ENCODE measurements around the gene GUCY1A2.

GUCY1A2 gene

GRCh38 chr11:106644824-106645223, 373.5 kb downstream of the GUCY1A2 start:
- no peak for DNase-seq (ENCODE audit: low spot score)

DNA sequence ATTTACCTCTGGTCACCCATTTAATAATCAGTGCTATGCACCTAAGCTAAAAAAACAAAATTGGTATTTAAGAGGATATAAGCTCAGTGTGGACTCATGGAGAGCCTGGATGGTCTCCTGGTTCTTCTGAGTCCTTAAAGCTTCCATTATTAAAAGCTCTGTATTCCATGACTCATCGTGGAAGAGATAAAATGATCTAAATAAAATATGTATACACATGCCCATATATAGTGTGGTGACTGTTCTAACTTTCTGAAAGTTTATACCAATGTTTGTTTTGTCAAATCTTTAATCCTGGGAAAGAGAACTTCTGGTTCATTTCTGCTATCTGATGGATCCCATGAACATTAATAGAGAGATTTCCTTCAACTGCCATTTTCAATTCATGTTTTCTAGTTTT, 375.9 kb downstream of the GUCY1A2 start:
- no peak for DNase-seq (ENCODE audit: low spot score)

DNA sequence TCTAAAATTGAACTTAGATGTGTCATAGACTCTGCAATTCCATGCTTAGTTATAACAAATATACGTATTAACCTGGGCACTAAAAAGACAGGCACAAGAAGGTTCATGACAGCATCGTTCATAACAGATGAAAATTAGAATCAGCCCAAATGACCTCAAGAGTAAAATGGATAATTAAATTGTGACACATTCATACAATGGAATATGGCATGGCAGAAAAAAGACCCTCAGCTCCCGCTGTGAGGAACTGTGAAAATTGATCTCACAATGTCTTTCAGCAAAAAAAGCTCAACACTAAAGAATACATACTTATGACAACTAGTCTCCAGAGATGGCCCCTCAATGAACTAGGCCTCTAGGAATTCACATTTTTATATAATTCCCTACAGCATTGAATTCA, 386.0 kb downstream of the GUCY1A2 start:
- no peak for DNase-seq (ENCODE audit: low spot score)

DNA sequence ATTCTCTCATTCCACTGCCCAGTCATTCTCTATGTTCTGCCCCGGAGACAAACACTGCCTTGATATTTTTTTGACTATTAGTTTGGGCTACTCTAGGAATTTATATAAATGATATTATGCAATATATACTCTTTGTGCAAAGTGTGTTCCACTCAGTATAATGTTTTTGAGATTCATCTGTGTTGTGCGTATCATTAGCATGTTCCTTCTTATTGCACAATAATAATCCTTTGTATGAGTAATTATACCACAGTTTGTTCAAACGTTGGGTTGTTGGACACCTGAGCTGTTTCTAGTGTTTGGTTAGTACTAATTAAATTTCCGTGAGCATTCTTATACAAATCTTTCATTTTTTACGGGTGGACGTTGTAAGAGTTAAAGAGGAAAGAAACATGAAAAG, 390.6 kb downstream of the GUCY1A2 start:
- DNase-seq (ENCODE audit: low spot score): no peak

- no peak for DNase-seq (ENCODE audit: low spot score)
Observed at GRCh38 chr11:106625566-106625965, 392.7 kb downstream of the GUCY1A2 start.

GRCh38 chr11:106624377-106624776, 393.9 kb downstream of the GUCY1A2 start:
- DNase-seq (ENCODE audit: low spot score): no peak
